B cell (primary cell): Measurements from ENCODE around the gene EEFSEC.

Experiments used
- CTCF ChIP-seq: fragments of 200-600 bp; IDR thresholded peaks from one replicate; pipeline ENCODE4 v1.8.0; 2022; ENCODE audit warnings: antibody characterized with exemption, mild to moderate bottlenecking
- EZH2 ChIP-seq: IDR thresholded peaks from 2 replicates; pipeline ENCODE4 v1.6.1; 2012; ENCODE audit warnings: borderline replicate concordance, low read depth, mild to moderate bottlenecking, moderate library complexity, low read length; ENCODE audit not compliant: insufficient read depth, poor library complexity, severe bottlenecking

- TF ChIP-seq CTCF (no peak), EZH2 (no peak)
These were observed 294.3 kb downstream of the EEFSEC start for GRCh38 chr3:128447561-128448013.
